Endothelial cell of umbilical vein (primary cell): ENCODE measurements around the gene IL17RD. TPM values are rescaled to one million over a fixed set of nuclear protein-coding genes. Genes with fewer than 3 reads are reported as not detected.

Experiments
- BruUV-seq: library from RNA; stranded (reverse); fragments of 400-500 nt; replicated peaks from 2 replicates; lab custom pipeline; 2021; lab: Mats Ljungman, UMichigan
- CTCF ChIA-PET: fragments of 300-600, 350-600 bp; sonication (Branson Sonifier 250); formaldehyde crosslinking; loops from one replicate; lab custom pipeline; 2021; ENCODE audit warnings: antibody characterized with exemption, inconsistent platforms; lab: Charles Lee
- POLR2A ChIA-PET: fragments of 300-600, 350-600 bp; sonication (Branson Sonifier 250); formaldehyde crosslinking; loops from one replicate; lab custom pipeline; 2021; ENCODE audit warnings: antibody characterized with exemption, inconsistent platforms; lab: Charles Lee
- DNase-seq: peaks from one replicate; pipeline ENCODE4 v3.0.0-alpha.2; 2011; ENCODE audit warnings: low read depth, low spot score
- FAIRE-seq: peaks from 2 replicates; lab custom pipeline; 2011; peaks lifted over from hg19 to GRCh38; lab: Jason Lieb, UNC
- H2AFZ ChIP-seq: 2 replicates; pipeline ENCODE4 v1.6.0; 2012; ENCODE audit warnings: low read depth, low read length, control low read depth, inconsistent platforms
- H3K27ac ChIP-seq: 2 replicates; pipeline ENCODE4 v1.5.1; 2011; ENCODE audit warnings: low read depth, mild to moderate bottlenecking, control low read depth, low read length, moderate library complexity; ENCODE audit not compliant: insufficient read depth
- H3K27me3 ChIP-seq, 2 experiments: 2 replicates each; pipeline versions ENCODE4 v1.6.0 to v1.6.1; 2011; ENCODE audit warnings: low read length in 2 of 2, mixed read lengths in 1 of 2; ENCODE audit not compliant: control insufficient read depth in 2 of 2, insufficient read depth in 2 of 2
- H3K36me3 ChIP-seq, 2 experiments: 2 replicates in 1 of 2; 3 replicates in 1 of 2; pipeline ENCODE4 v1.5.1; 2011; ENCODE audit warnings: low read length in 2 of 2, mild to moderate bottlenecking in 1 of 2, moderate library complexity in 1 of 2; ENCODE audit not compliant: control insufficient read depth in 2 of 2, insufficient read depth in 2 of 2; ENCODE audit errors: extremely low read depth in 1 of 2
- H3K4me1 ChIP-seq: 3 replicates; pipeline ENCODE4 v1.5.1; 2011; ENCODE audit warnings: mild to moderate bottlenecking, low read length; ENCODE audit not compliant: control insufficient read depth, insufficient read depth; ENCODE audit errors: extremely low read depth
- H3K4me2 ChIP-seq: 2 replicates; pipeline ENCODE4 v1.6.1; 2011; ENCODE audit warnings: low read length, control low read depth, mixed read lengths; ENCODE audit not compliant: insufficient read depth
- H3K4me3 ChIP-seq, 3 experiments: fragments of 200-600 bp in 1 of 3; sonication (generic), shearing (Covaris generic) in 1 of 3; replicated peaks in 1 of 3; 2 replicates each; pipeline ENCODE4 v1.5.1; 2011 to 2016; ENCODE audit warnings: control low read depth in 3 of 3, low read length in 3 of 3, mild to moderate bottlenecking in 2 of 3, inconsistent platforms in 1 of 3, low read depth in 1 of 3, moderate library complexity in 1 of 3; ENCODE audit not compliant: insufficient read depth in 1 of 3
- H3K79me2 ChIP-seq: 2 replicates; pipeline ENCODE4 v1.6.0; 2012; ENCODE audit warnings: low read length, inconsistent platforms; ENCODE audit not compliant: control insufficient read depth, insufficient read depth
- H3K9ac ChIP-seq: replicated peaks from 2 replicates; pipeline ENCODE3; 2011; ENCODE audit warnings: low read length, control low read depth; ENCODE audit not compliant: insufficient read depth; ENCODE audit errors: extremely low read depth
- H3K9me1 ChIP-seq: replicated peaks from 3 replicates; pipeline ENCODE4 v1.6.0; 2011; ENCODE audit warnings: mild to moderate bottlenecking, low read length; ENCODE audit not compliant: control insufficient read depth, insufficient read depth; ENCODE audit errors: extremely low read depth
- H3K9me3 ChIP-seq: replicated peaks from 2 replicates; pipeline ENCODE4 v1.5.1; 2012; ENCODE audit warnings: low read length, inconsistent platforms; ENCODE audit not compliant: control insufficient read depth, insufficient read depth
- H4K20me1 ChIP-seq: replicated peaks from 2 replicates; pipeline ENCODE3; 2011; ENCODE audit warnings: mild to moderate bottlenecking, low read length; ENCODE audit not compliant: control insufficient read depth, insufficient read depth; ENCODE audit errors: extremely low read depth
- CTCF ChIP-seq, 2 donors: IDR thresholded peaks; 1 replicate in 1 of 2; 2 replicates in 1 of 2; pipeline ENCODE4 v1.5.1; 2011; ENCODE audit warnings: low read length in 2 of 2, mild to moderate bottlenecking in 2 of 2, moderate library complexity in 2 of 2, control low read depth in 1 of 2, inconsistent platforms in 1 of 2, low read depth in 1 of 2; ENCODE audit not compliant: insufficient read depth in 1 of 2; ENCODE audit errors: extremely low read depth in 1 of 2
- EZH2 ChIP-seq: IDR thresholded peaks from 2 replicates; pipeline ENCODE4 v1.6.1; 2012; ENCODE audit warnings: borderline replicate concordance, low read depth, mild to moderate bottlenecking, moderate library complexity, low read length, inconsistent platforms; ENCODE audit not compliant: severe bottlenecking
- FOS ChIP-seq: IDR thresholded peaks from 2 replicates; pipeline ENCODE4 v1.6.1; 2011; ENCODE audit warnings: mild to moderate bottlenecking, low read length, moderate library complexity, borderline replicate concordance; ENCODE audit not compliant: insufficient read depth
- GATA2 ChIP-seq: IDR thresholded peaks from 2 replicates; pipeline ENCODE4 v1.7.0; 2011; ENCODE audit warnings: low read depth, mild to moderate bottlenecking, moderate library complexity, mixed read lengths, low read length; ENCODE audit not compliant: insufficient read length, insufficient read depth
- MYC ChIP-seq: IDR thresholded peaks from one replicate; pipeline ENCODE4 v1.6.1; 2011; ENCODE audit warnings: mild to moderate bottlenecking, low read depth, low read length
- dilution Hi-C: fragments of 300-500 bp; cut with MboI; formaldehyde crosslinking; loops from one replicate; pipeline ENCODE4 v1.15.0; 2019; ENCODE audit warnings: low sequenced_read_pairs; ENCODE audit not compliant: extremely low pct_ligation_motif_present
- intact Hi-C: fragments of 100-400 bp; cut with micrococcal nuclease; formaldehyde crosslinking; loops from one replicate; pipeline ENCODE4 v1.10.0; 2022
- polyA plus RNA-seq, 4 experiments: library from polyadenylated mRNA; depleted of rRNA in 3 of 4; stranded (reverse) in 3 of 4; unstranded in 1 of 4; fragments of >200 nt; gene quantifications; 2 replicates each; pipeline versions ENCODE4 v1.2.1 to v1.2.3, GENCODE V29; 2011 to 2012; ENCODE audit warnings: missing spikeins in 1 of 4
- total RNA-seq: library from RNA; stranded (reverse); gene quantifications from 2 replicates; pipeline ENCODE4 v1.2.3, GENCODE V29; 2021
- TF ChIP-seq, protein P1 (sequence below): IDR thresholded peaks from 2 replicates; pipeline ENCODE4 v1.6.1; 2011; ENCODE audit not compliant: insufficient read depth, insufficient read length

The IL17RD gene
- total and polyA plus RNA-seq, 2 donors (not counting 3 experiments of a cell fraction or from before 2014, with no cell fraction given) = 0.36 to 0.93 TPM

DNA sequence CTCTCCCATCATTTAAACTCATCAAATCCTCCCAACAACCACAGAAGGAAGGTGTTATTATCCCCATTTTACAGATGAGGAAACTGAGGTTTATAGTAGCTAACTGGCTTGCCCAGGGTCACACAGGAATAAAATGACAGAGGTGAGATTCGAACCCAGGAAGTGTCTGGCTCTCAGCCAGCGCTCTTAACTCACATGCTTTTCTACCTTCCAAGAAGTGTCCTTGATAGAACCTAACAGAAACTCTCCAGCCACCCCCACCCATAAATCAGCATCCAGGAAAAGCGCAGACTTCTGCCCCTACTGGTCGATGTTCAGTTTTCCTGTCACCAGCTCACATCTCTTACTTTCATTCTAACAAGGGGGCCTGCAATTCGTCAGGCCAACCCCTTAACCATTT lies 52.9 kb downstream of the IL17RD start:
- Histone ChIP-seq H4K20me1 (no peaks in the 10 kb centered on the region), H3K4me1 (no peaks in the 10 kb centered on the region), H3K9me1 (no peaks in the 10 kb centered on the region), H3K9me3 (no peaks in the 10 kb centered on the region), H3K36me3 (no peaks in the 10 kb centered on the region), H3K9ac (no peak overlapping the region), H3K4me2 (no peak overlapping the region), H2AFZ (no peak overlapping the region), H3K27me3 (peaks cover 7 to 8% of the 10 kb centered on the region in 2 experiments), H3K27ac (no peak overlapping the region), H3K4me3 (no peak overlapping the region), H3K79me2 (no peaks in the 10 kb centered on the region)
- no peak for DNase-seq
- CTCF ChIA-PET = interaction anchor here (0.6 to 3.0 kb wide), 10 partner anchors 8 to 105 kb away, joined by 3 to 10 read pairs (median 4); no protein-coding TSS in a partner anchor
- POLR2A ChIA-PET = no interaction called here
- BruUV-seq = no TSS peak
- intact Hi-C loops (no loop called here), dilution Hi-C loops (no loop called here)
- TF ChIP-seq FOS (no peak), EZH2 (no peak), CTCF (IDR thresholded peaks at IDR 0.05; ENCODE audit: extremely low read depth in 1 of 2, insufficient read depth in 1 of 2, low read depth in 1 of 2, low read length in 2 of 2) (peak; percentile 31)
- no peak for FAIRE-seq

GRCh38 chr3:57110798-57111197 lies 54.4 kb downstream of the IL17RD start:
- H3K4me1 ChIP-seq = no peaks in the 10 kb centered on the region
- no peak overlapping the region for H3K4me3 ChIP-seq
- ChIA-PET POLR2A (no interaction called here), CTCF (interaction anchor here (0.9 to 3.0 kb wide), 6 partner anchors 9 to 59 kb away, joined by 3 to 10 read pairs (median 4); no protein-coding TSS in a partner anchor)
- dilution Hi-C loops = no loop called here
- no peak overlapping the region for H3K9ac ChIP-seq
- H3K79me2 ChIP-seq = no peaks in the 10 kb centered on the region
- no peak for DNase-seq
- FAIRE-seq = no peak
- intact Hi-C loops = no loop called here
- H4K20me1 ChIP-seq = no peaks in the 10 kb centered on the region
- H3K9me3 ChIP-seq = no peaks in the 10 kb centered on the region
- H3K4me2 ChIP-seq = no peak overlapping the region
- H3K9me1 ChIP-seq = no peaks in the 10 kb centered on the region
- H3K27ac ChIP-seq = no peak overlapping the region
- TF ChIP-seq, protein P1, sequence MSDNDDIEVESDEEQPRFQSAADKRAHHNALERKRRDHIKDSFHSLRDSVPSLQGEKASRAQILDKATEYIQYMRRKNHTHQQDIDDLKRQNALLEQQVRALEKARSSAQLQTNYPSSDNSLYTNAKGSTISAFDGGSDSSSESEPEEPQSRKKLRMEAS = no peak
- TF ChIP-seq GATA2 = no peak
- no peak for TF ChIP-seq EZH2
- no peak for TF ChIP-seq MYC
- no TSS peak for BruUV-seq
- H2AFZ ChIP-seq = no peak overlapping the region
- no peaks in the 10 kb centered on the region for H3K36me3 ChIP-seq
- H3K27me3 ChIP-seq = peaks cover 7 to 8% of the 10 kb centered on the region in 2 experiments
